KMS-11 (cell line): ENCODE measurements around the gene PTPN14.

ENCODE experiments used
- H2AFZ ChIP-seq: fragments of 200-600 bp; sonication (generic); 2 replicates; pipeline ENCODE4 v1.6.1; 2016; ENCODE audit warnings: antibody characterized with exemption, mixed run types, low read depth
- H3K27ac ChIP-seq: fragments of 200-600 bp; sonication (generic); 2 replicates; pipeline ENCODE4 v1.6.1; 2016; ENCODE audit warnings: mild to moderate bottlenecking, mixed run types
- H3K27me3 ChIP-seq: fragments of 200-600 bp; sonication (generic); 2 replicates; pipeline ENCODE4 v1.6.1; 2017; ENCODE audit warnings: mild to moderate bottlenecking, low read depth, mixed run types, moderate library complexity; ENCODE audit not compliant: insufficient read depth
- H3K36me3 ChIP-seq: fragments of 200-600 bp; sonication (generic); 2 replicates; pipeline ENCODE4 v1.6.1; 2017; ENCODE audit warnings: mild to moderate bottlenecking, mixed run types; ENCODE audit not compliant: insufficient read depth
- H3K4me1 ChIP-seq: fragments of 200-600 bp; sonication (generic); 2 replicates; pipeline ENCODE4 v1.6.1; 2016; ENCODE audit warnings: mild to moderate bottlenecking, low read depth, mixed run types; ENCODE audit not compliant: poor library complexity, severe bottlenecking
- H3K4me2 ChIP-seq: fragments of 200-600 bp; sonication (generic); 2 replicates; pipeline ENCODE4 v1.7.0; 2016; ENCODE audit warnings: mild to moderate bottlenecking, mixed run types
- H3K4me3 ChIP-seq: fragments of 200-600 bp; sonication (generic); IDR thresholded peaks from 2 replicates; pipeline ENCODE4 v1.6.1; 2017; ENCODE audit warnings: low read depth, low read length, mixed read lengths; ENCODE audit not compliant: insufficient read depth
- H3K79me2 ChIP-seq: fragments of 200-600 bp; sonication (generic); 2 replicates; pipeline ENCODE4 v1.6.1; 2016; ENCODE audit warnings: low read depth, mixed run types; ENCODE audit not compliant: insufficient read depth
- H3K9ac ChIP-seq: fragments of 200-600 bp; sonication (generic); 2 replicates; pipeline ENCODE4 v1.6.1; 2016; ENCODE audit warnings: mild to moderate bottlenecking, mixed run types
- H4K20me1 ChIP-seq: fragments of 200-600 bp; sonication (generic); 2 replicates; pipeline ENCODE4 v1.6.1; 2016; ENCODE audit warnings: mild to moderate bottlenecking, mixed run types; ENCODE audit not compliant: insufficient read depth
- CTCF ChIP-seq: fragments of 200-600 bp; sonication (generic); conservative IDR thresholded peaks from 2 replicates; pipeline ENCODE4 v1.6.1; 2017; ENCODE audit warnings: low read depth, mild to moderate bottlenecking, antibody characterized with exemption, low read length, moderate library complexity, mixed read lengths

PTPN14 gene

GRCh38 chr1:214476229-214476985 is 75.0 kb downstream of the PTPN14 start:
- H3K9ac ChIP-seq: no peak overlapping the region
- TF ChIP-seq CTCF: no peak
- no peak overlapping the region for H3K4me2 ChIP-seq
- H3K27ac ChIP-seq: no peak overlapping the region
- H3K27me3 ChIP-seq: no peaks in the 10 kb centered on the region
- no peaks in the 10 kb centered on the region for H3K4me1 ChIP-seq
- H3K79me2 ChIP-seq: no peaks in the 10 kb centered on the region
- H3K36me3 ChIP-seq: no peaks in the 10 kb centered on the region
- no peak overlapping the region for H3K4me3 ChIP-seq
- no peak overlapping the region for H2AFZ ChIP-seq
- H4K20me1 ChIP-seq: no peaks in the 10 kb centered on the region

GRCh38 chr1:214475746-214476145 is 75.7 kb downstream of the PTPN14 start:
- no peak overlapping the region for H3K4me2 ChIP-seq
- H3K9ac ChIP-seq: no peak overlapping the region
- H3K36me3 ChIP-seq: no peaks in the 10 kb centered on the region
- no peak overlapping the region for H2AFZ ChIP-seq
- no peak for TF ChIP-seq CTCF
- no peak overlapping the region for H3K4me3 ChIP-seq
- no peaks in the 10 kb centered on the region for H3K27me3 ChIP-seq
- H3K27ac ChIP-seq: no peak overlapping the region
- H3K4me1 ChIP-seq: no peaks in the 10 kb centered on the region
- no peaks in the 10 kb centered on the region for H3K79me2 ChIP-seq
- H4K20me1 ChIP-seq: no peaks in the 10 kb centered on the region

- no peak for TF ChIP-seq CTCF
- Histone ChIP-seq H4K20me1 (no peaks in the 10 kb centered on the region), H3K4me3 (no peak overlapping the region), H3K27me3 (no peaks in the 10 kb centered on the region), H3K79me2 (no peaks in the 10 kb centered on the region), H3K4me1 (no peaks in the 10 kb centered on the region), H3K4me2 (no peak overlapping the region), H3K36me3 (no peaks in the 10 kb centered on the region), H3K27ac (no peak overlapping the region), H3K9ac (no peak overlapping the region), H2AFZ (no peak overlapping the region)
Observed at GRCh38 chr1:214475331-214475730, 76.1 kb downstream of the PTPN14 start.

GRCh38 chr1:214474467-214474866 is 76.9 kb downstream of the PTPN14 start:
- H2AFZ ChIP-seq: no peak overlapping the region
- no peak overlapping the region for H3K27ac ChIP-seq
- H3K36me3 ChIP-seq: no peaks in the 10 kb centered on the region
- no peak for TF ChIP-seq CTCF
- H3K79me2 ChIP-seq: no peaks in the 10 kb centered on the region
- H3K4me1 ChIP-seq: no peaks in the 10 kb centered on the region
- H3K27me3 ChIP-seq: no peaks in the 10 kb centered on the region
- H3K4me3 ChIP-seq: no peak overlapping the region
- H4K20me1 ChIP-seq: no peaks in the 10 kb centered on the region
- H3K4me2 ChIP-seq: no peak overlapping the region
- no peak overlapping the region for H3K9ac ChIP-seq
